ENCODE results near the gene ZBTB18. TPM values are rescaled to one million over a fixed set of nuclear protein-coding genes. Genes with fewer than 3 reads are reported as not detected.

The ZBTB18 gene
- polyA plus RNA-seq, 1 of the 3 experiments (the other 2 are of a cell fraction) = 19.3 TPM

DNA sequence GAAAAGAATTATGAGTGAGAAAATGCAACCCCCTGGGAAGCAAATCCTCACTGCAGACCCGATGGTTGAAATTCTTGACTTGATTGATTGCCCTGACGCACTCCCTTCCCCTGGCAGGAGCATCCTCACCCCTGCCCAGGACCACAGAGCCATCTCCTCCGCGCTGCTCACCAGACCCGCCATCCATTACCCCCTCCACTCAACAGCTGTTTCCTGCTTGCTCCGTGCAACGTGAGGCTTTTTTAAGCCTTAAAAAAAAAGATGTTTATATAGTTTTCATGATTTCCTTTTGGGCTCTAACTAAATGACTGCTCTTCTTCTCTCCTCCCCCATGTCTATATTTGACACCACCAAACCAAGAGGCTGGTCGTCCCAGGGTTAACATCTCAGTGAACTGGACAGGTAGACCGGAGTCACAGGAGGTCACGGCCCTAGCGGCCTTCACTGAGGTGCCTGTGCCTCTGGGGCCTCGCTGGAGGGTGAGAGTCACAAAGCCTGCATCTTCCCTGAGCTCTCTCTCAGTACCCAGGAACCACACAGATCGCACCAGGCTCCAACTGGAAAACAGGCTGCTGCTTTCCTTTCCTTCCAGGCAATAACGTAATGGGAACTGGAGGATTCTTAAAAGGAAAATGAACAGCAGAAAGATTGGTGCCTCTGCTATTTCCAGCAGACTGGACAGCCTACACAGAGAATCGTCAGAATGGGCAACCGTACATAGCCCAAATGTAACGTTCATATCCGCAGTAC, 49.8 kb downstream of the ZBTB18 start:
- Histone ChIP-seq H4K20me1 (ENCODE audit: insufficient read depth) (no peaks in the 10 kb centered on the region), H2AFZ (ENCODE audit: low read depth) (no peak overlapping the region), H3K9me3 (no peaks in the 10 kb centered on the region), H3F3A (replicated peaks; ENCODE audit: insufficient read depth) (peaks cover 11% of the 10 kb centered on the region), H3K36me3 (replicated peaks in 1 of 2; ENCODE audit: control insufficient read depth in 1 of 2, insufficient read depth in 2 of 2, low read length in 1 of 2) (no peaks in the 10 kb centered on the region), H3K79me2 (ENCODE audit: insufficient read depth) (no peaks in the 10 kb centered on the region), H3K9ac (no peak overlapping the region), H3K4me1 (ENCODE audit: control insufficient read depth in 1 of 2, insufficient read depth in 2 of 2, low read depth in 1 of 2, low read length in 1 of 2) (peaks cover 12 to 20% of the 10 kb centered on the region in 2 experiments), H3K27ac (ENCODE audit: low read depth in 2 of 2, low read length in 1 of 2) (no peak overlapping the region), H3K4me2 (no peak overlapping the region), H3K27me3 (ENCODE audit: insufficient read depth) (no peaks in the 10 kb centered on the region), H3K4me3 (ENCODE audit: low read depth in 2 of 2, low read length in 1 of 2) (no peak overlapping the region), H3K9me2 (no peaks in the 10 kb centered on the region)
- TF ChIP-seq FOXM1 (IDR thresholded peaks at IDR 0.05; ENCODE audit: low read depth) = no peak
- TF ChIP-seq FOXJ3 (CRISPR knock-in tag; IDR thresholded peaks at IDR 0.05) = no peak
- TF ChIP-seq ELF1 (IDR thresholded peaks at IDR 0.05) = no peak
- TF ChIP-seq, protein P1, sequence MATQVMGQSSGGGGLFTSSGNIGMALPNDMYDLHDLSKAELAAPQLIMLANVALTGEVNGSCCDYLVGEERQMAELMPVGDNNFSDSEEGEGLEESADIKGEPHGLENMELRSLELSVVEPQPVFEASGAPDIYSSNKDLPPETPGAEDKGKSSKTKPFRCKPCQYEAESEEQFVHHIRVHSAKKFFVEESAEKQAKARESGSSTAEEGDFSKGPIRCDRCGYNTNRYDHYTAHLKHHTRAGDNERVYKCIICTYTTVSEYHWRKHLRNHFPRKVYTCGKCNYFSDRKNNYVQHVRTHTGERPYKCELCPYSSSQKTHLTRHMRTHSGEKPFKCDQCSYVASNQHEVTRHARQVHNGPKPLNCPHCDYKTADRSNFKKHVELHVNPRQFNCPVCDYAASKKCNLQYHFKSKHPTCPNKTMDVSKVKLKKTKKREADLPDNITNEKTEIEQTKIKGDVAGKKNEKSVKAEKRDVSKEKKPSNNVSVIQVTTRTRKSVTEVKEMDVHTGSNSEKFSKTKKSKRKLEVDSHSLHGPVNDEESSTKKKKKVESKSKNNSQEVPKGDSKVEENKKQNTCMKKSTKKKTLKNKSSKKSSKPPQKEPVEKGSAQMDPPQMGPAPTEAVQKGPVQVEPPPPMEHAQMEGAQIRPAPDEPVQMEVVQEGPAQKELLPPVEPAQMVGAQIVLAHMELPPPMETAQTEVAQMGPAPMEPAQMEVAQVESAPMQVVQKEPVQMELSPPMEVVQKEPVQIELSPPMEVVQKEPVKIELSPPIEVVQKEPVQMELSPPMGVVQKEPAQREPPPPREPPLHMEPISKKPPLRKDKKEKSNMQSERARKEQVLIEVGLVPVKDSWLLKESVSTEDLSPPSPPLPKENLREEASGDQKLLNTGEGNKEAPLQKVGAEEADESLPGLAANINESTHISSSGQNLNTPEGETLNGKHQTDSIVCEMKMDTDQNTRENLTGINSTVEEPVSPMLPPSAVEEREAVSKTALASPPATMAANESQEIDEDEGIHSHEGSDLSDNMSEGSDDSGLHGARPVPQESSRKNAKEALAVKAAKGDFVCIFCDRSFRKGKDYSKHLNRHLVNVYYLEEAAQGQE (IDR thresholded peaks at IDR 0.05; ENCODE audit: low read depth, low read length) = no peak
- no peak for TF ChIP-seq SIN3A (IDR thresholded peaks at IDR 0.05; ENCODE audit: borderline replicate concordance, low read depth, low read length)
- no peak for TF ChIP-seq MXI1 (IDR thresholded peaks at IDR 0.05; ENCODE audit: low read depth, low read length)
- TF ChIP-seq CHD2 (IDR thresholded peaks at IDR 0.05; ENCODE audit: low read length, partially characterized antibody) = no peak
- TF ChIP-seq, protein P2, sequence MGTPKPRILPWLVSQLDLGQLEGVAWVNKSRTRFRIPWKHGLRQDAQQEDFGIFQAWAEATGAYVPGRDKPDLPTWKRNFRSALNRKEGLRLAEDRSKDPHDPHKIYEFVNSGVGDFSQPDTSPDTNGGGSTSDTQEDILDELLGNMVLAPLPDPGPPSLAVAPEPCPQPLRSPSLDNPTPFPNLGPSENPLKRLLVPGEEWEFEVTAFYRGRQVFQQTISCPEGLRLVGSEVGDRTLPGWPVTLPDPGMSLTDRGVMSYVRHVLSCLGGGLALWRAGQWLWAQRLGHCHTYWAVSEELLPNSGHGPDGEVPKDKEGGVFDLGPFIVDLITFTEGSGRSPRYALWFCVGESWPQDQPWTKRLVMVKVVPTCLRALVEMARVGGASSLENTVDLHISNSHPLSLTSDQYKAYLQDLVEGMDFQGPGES (IDR thresholded peaks at IDR 0.05; ENCODE audit: low read depth, low read length) = no peak
- TF ChIP-seq EP300 (IDR thresholded peaks at IDR 0.05; ENCODE audit: borderline replicate concordance in 1 of 2, low read depth in 1 of 2, low read length in 1 of 2) = no peak
- no peak for TF ChIP-seq RFX5 (IDR thresholded peaks at IDR 0.05; ENCODE audit: low read length)
- no peak for TF ChIP-seq SMC3 (IDR thresholded peaks at IDR 0.05; ENCODE audit: low read depth, low read length)
- no peak for TF ChIP-seq RAD21 (IDR thresholded peaks at IDR 0.05; ENCODE audit: low read length)
- no peak for TF ChIP-seq TCF12 (IDR thresholded peaks at IDR 0.05)
- no peak for TF ChIP-seq NRF1 (IDR thresholded peaks at IDR 0.05; ENCODE audit: low read depth, low read length)
- no peak for TF ChIP-seq EZH2phosphoT487 (IDR thresholded peaks at IDR 0.05; ENCODE audit: borderline replicate concordance, low read depth)
- no peak for TF ChIP-seq GABPA (IDR thresholded peaks at IDR 0.05; ENCODE audit: low read depth)
- no peak for TF ChIP-seq TEAD4 (IDR thresholded peaks at IDR 0.05; ENCODE audit: borderline replicate concordance, insufficient read depth)
- TF ChIP-seq, protein P3, sequence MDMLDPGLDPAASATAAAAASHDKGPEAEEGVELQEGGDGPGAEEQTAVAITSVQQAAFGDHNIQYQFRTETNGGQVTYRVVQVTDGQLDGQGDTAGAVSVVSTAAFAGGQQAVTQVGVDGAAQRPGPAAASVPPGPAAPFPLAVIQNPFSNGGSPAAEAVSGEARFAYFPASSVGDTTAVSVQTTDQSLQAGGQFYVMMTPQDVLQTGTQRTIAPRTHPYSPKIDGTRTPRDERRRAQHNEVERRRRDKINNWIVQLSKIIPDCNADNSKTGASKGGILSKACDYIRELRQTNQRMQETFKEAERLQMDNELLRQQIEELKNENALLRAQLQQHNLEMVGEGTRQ (IDR thresholded peaks at IDR 0.05; ENCODE audit: borderline replicate concordance, low read depth, low read length) = no peak
- no peak for DNase-seq
- WGBS (ENCODE audit: low lambda C conversion rate) = 92% methylated on average over 18 of the region's 18 CpGs
- ChIA-PET POLR2A (no interaction called here), CTCF (interaction anchor here (1.6 kb wide), 1 partner anchor 92 kb away, joined by 3 read pairs; no protein-coding TSS in a partner anchor)

Measured in SK-N-SH (cell line).